ENCODE measurements around the gene RHOBTB3.

Gene RHOBTB3

GRCh38 chr5:95777441-95777840, 46.3 kb downstream of the RHOBTB3 start:
- H3K4me1 ChIP-seq (ENCODE audit: control insufficient read depth in 1 of 2, insufficient read depth in 2 of 2, low read length in 2 of 2): peaks cover 0 to 19% of the 10 kb centered on the region in 2 donors
- H3K27ac ChIP-seq (ENCODE audit: low read length): no peak overlapping the region

GRCh38 chr5:95778713-95779436, 47.7 kb downstream of the RHOBTB3 start:
- H3K27me3 ChIP-seq (ENCODE audit: low read depth, low read length): no peaks in the 10 kb centered on the region
- peak overlapping the region; percentile 27 for H3K27ac ChIP-seq (ENCODE audit: low read length)
- H3K36me3 ChIP-seq (ENCODE audit: control insufficient read depth in 1 of 2, insufficient read depth in 2 of 2, low read length in 2 of 2): no peaks in the 10 kb centered on the region
- no peak overlapping the region for H3K4me3 ChIP-seq (ENCODE audit: low read depth in 1 of 2, low read length in 2 of 2)
- no peaks in the 10 kb centered on the region for H3K9me3 ChIP-seq (ENCODE audit: control insufficient read depth in 1 of 2, low read length in 2 of 2)
- peaks cover 0 to 19% of the 10 kb centered on the region in 2 donors for H3K4me1 ChIP-seq (ENCODE audit: control insufficient read depth in 1 of 2, insufficient read depth in 2 of 2, low read length in 2 of 2)

More at GRCh38 chr5:95777441-95777840, 46.3 kb downstream of the RHOBTB3 start:
- Histone ChIP-seq H3K36me3 (ENCODE audit: control insufficient read depth in 1 of 2, insufficient read depth in 2 of 2, low read length in 2 of 2) (no peaks in the 10 kb centered on the region), H3K27me3 (ENCODE audit: low read depth, low read length) (no peaks in the 10 kb centered on the region), H3K4me3 (ENCODE audit: low read depth in 1 of 2, low read length in 2 of 2) (no peak overlapping the region), H3K9me3 (ENCODE audit: control insufficient read depth in 1 of 2, low read length in 2 of 2) (no peaks in the 10 kb centered on the region)

DNA sequence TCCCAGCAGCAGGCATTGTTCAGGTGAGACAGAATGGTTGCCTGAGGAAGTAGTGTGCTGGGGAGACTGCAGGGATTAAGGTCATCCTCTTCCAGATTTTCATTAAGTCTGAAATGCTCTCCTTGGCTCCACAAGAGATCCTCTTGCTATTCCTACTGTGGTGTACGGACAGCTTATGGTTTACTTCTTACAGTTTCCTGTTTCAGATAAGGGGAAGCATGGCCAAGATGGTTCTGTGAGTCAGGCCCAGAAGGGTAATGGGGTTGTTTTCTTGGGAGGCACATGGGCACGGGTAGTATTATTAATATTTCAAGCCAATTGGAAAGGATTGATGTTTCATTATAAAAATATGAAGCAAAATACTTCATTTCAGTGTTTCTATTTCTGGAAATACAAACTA, 48.5 kb downstream of the RHOBTB3 start:
- Histone ChIP-seq H3K27ac (ENCODE audit: low read length) (peak overlapping the region; percentile 2), H3K27me3 (ENCODE audit: low read depth, low read length) (no peaks in the 10 kb centered on the region), H3K4me1 (ENCODE audit: control insufficient read depth in 1 of 2, insufficient read depth in 2 of 2, low read length in 2 of 2) (peaks cover 0 to 19% of the 10 kb centered on the region in 2 donors), H3K4me3 (ENCODE audit: low read depth in 1 of 2, low read length in 2 of 2) (no peak overlapping the region), H3K36me3 (ENCODE audit: control insufficient read depth in 1 of 2, insufficient read depth in 2 of 2, low read length in 2 of 2) (peaks cover 0 to 6% of the 10 kb centered on the region in 2 donors), H3K9me3 (ENCODE audit: control insufficient read depth in 1 of 2, low read length in 2 of 2) (no peaks in the 10 kb centered on the region)

DNA sequence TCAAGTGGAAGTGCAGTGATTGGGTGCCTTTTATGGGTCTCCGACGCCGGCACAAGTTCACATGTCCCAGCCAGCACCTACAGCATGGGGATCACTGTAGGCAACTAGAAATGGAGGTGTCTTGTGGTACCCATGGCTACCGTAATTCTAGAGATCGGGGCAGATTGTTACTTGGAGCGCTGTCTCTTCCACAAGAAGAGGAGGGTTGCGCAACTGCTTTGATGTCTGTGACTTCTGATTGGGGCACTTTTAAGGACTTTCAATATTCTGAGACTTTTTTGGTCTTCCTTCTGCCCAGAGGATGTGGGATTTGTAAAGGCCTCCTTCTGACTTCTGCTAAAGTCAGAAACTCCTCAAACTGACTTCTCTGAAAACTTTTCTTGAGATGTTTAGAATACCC, 49.5 kb downstream of the RHOBTB3 start:
- H3K36me3 ChIP-seq (ENCODE audit: control insufficient read depth in 1 of 2, insufficient read depth in 2 of 2, low read length in 2 of 2): peaks cover 0 to 10% of the 10 kb centered on the region in 2 donors
- peak overlapping the region; percentile 63 for H3K27ac ChIP-seq (ENCODE audit: low read length)
- no peak overlapping the region for H3K4me3 ChIP-seq (ENCODE audit: low read depth in 1 of 2, low read length in 2 of 2)
- no peaks in the 10 kb centered on the region for H3K27me3 ChIP-seq (ENCODE audit: low read depth, low read length)
- H3K4me1 ChIP-seq (ENCODE audit: control insufficient read depth in 1 of 2, insufficient read depth in 2 of 2, low read length in 2 of 2): peaks cover 0 to 19% of the 10 kb centered on the region in 2 donors
- H3K9me3 ChIP-seq (ENCODE audit: control insufficient read depth in 1 of 2, low read length in 2 of 2): no peaks in the 10 kb centered on the region

DNA sequence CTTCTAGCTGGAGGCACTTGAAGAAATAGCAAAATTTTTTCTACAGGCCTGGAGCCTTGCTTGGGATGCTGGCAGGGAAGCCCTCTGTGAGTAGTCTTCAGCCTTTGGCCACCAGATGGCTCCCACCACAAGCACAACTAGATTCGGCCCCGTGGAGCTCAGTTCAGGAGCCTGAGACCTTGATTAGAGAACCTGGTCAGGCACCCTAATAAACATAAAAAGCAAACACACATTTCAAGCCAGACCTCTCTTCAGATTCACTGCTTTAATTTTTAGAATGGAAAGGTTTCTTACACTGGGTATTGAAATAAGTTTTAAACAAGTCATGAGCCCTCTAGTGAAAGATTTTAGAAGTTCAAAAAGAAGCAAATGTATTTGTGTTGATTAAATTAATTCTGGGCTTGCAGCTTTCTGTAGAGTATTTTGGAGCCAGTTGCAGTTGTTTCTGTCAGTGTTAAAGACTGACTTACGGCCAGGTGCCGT, 50.0 kb downstream of the RHOBTB3 start:
- Histone ChIP-seq H3K36me3 (ENCODE audit: control insufficient read depth in 1 of 2, insufficient read depth in 2 of 2, low read length in 2 of 2) (peaks cover 0 to 10% of the 10 kb centered on the region in 2 donors), H3K4me3 (ENCODE audit: low read depth in 1 of 2, low read length in 2 of 2) (peak overlapping the region in 1 of 2 donors; percentile 13), H3K9me3 (ENCODE audit: control insufficient read depth in 1 of 2, low read length in 2 of 2) (no peaks in the 10 kb centered on the region), H3K27me3 (ENCODE audit: low read depth, low read length) (no peaks in the 10 kb centered on the region), H3K27ac (ENCODE audit: low read length) (peak overlapping the region; percentile 63), H3K4me1 (ENCODE audit: control insufficient read depth in 1 of 2, insufficient read depth in 2 of 2, low read length in 2 of 2) (peaks cover 0 to 19% of the 10 kb centered on the region in 2 donors)

GRCh38 chr5:95782181-95782580, 51.0 kb downstream of the RHOBTB3 start:
- Histone ChIP-seq H3K9me3 (ENCODE audit: control insufficient read depth in 1 of 2, low read length in 2 of 2) (no peaks in the 10 kb centered on the region), H3K27ac (ENCODE audit: low read length) (no peak overlapping the region), H3K4me1 (ENCODE audit: control insufficient read depth in 1 of 2, insufficient read depth in 2 of 2, low read length in 2 of 2) (peaks cover 0 to 19% of the 10 kb centered on the region in 2 donors), H3K4me3 (ENCODE audit: low read depth in 1 of 2, low read length in 2 of 2) (no peak overlapping the region), H3K36me3 (ENCODE audit: control insufficient read depth in 1 of 2, insufficient read depth in 2 of 2, low read length in 2 of 2) (peaks cover 0 to 10% of the 10 kb centered on the region in 2 donors), H3K27me3 (ENCODE audit: low read depth, low read length) (no peaks in the 10 kb centered on the region)

DNA sequence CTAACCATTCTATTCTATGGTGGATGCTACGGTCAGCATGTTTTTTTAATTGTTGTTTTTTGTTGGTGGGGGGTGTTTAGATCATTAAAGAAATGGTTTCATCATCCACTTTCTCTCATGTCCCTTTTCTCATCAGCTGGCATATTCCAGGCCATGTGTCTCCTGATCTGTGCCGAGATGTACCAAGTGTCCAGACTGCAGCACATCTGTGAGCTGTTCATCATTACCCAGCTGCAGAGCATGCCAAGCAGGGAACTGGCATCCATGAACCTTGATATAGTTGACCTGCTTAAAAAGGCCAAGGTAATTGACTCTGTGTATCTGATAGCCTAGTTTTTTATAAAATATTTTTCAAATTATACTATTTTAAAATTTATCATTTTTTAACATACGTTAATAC, 52.5 kb downstream of the RHOBTB3 start:
- Histone ChIP-seq H3K27ac (ENCODE audit: low read length) (no peak overlapping the region), H3K36me3 (ENCODE audit: control insufficient read depth in 1 of 2, insufficient read depth in 2 of 2, low read length in 2 of 2) (peaks cover 11 to 15% of the 10 kb centered on the region in 2 donors), H3K4me1 (ENCODE audit: control insufficient read depth in 1 of 2, insufficient read depth in 2 of 2, low read length in 2 of 2) (peaks cover 0 to 19% of the 10 kb centered on the region in 2 donors), H3K27me3 (ENCODE audit: low read depth, low read length) (no peaks in the 10 kb centered on the region), H3K4me3 (ENCODE audit: low read depth in 1 of 2, low read length in 2 of 2) (no peak overlapping the region), H3K9me3 (ENCODE audit: control insufficient read depth in 1 of 2, low read length in 2 of 2) (no peaks in the 10 kb centered on the region)

DNA sequence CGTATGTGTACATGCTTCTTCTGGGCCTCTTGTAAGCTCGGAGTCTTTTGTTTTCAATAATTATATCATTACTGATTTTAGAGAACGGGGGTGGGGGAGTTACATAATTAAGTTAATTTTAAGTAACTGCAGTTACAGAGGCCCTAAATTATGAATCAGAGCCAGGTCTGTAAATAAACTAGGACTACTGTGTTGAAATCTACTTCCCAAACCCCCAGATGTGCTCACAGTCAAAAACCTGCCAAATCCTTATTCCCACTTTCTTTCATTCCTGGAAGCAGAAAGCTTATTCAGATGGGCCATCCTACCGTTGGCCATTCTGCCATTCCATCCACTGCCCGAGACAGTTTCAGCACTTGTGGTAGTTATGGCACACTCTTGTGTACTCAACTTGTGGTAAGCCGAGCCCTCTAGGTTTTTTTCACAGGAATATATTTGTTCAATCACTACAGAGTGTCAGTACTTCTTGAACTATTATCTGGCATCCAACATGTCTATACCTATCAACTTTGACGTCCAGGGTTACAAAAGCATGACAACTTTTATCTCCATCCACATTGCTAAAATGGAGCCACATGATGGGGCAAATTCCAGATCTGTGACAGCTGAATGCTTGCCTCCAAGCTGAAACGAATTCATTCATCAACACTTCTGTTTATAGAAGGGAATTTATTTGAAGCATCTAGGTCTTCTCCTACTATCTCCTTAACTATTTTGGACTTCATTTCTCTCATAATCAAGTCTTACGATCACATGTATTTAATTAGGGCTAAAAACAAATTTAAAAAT, 53.6 kb downstream of the RHOBTB3 start:
- peaks cover 11 to 17% of the 10 kb centered on the region in 2 donors for H3K36me3 ChIP-seq (ENCODE audit: control insufficient read depth in 1 of 2, insufficient read depth in 2 of 2, low read length in 2 of 2)
- no peak overlapping the region for H3K27ac ChIP-seq (ENCODE audit: low read length)
- H3K4me1 ChIP-seq (ENCODE audit: control insufficient read depth in 1 of 2, insufficient read depth in 2 of 2, low read length in 2 of 2): peaks cover 0 to 10% of the 10 kb centered on the region in 2 donors
- H3K9me3 ChIP-seq (ENCODE audit: control insufficient read depth in 1 of 2, low read length in 2 of 2): no peaks in the 10 kb centered on the region
- H3K27me3 ChIP-seq (ENCODE audit: low read depth, low read length): no peaks in the 10 kb centered on the region
- H3K4me3 ChIP-seq (ENCODE audit: low read depth in 1 of 2, low read length in 2 of 2): no peak overlapping the region

DNA sequence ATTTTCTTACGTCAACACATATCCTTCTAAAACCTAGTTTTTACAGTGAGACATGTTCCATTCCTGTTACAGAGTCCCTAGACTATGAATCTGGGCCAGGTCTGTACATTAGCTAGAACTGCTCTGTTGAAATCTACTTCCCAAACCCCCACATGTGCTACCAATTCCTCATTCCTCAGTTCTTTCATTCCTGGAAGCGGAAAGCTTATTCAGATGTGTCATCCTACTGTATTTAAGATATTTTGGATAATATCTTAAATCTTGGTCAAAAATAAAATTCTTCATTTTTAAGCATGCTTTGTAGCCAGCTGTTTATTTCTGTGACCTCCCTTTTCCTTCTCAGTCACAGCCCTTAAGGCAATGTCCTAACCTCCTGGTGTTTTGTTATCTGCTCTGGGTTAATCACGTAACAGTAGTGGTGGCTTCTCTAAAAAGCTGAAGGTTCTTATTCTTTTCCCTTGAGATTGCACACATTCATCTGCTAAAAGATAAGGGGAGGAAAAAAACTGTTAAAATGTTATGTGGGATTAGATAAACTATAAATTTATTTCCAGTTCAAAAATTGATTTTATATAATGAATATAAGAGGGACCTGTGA, 55.8 kb downstream of the RHOBTB3 start:
- no peaks in the 10 kb centered on the region for H3K27me3 ChIP-seq (ENCODE audit: low read depth, low read length)
- H3K36me3 ChIP-seq (ENCODE audit: control insufficient read depth in 1 of 2, insufficient read depth in 2 of 2, low read length in 2 of 2): peaks cover 15 to 23% of the 10 kb centered on the region in 2 donors
- no peaks in the 10 kb centered on the region for H3K9me3 ChIP-seq (ENCODE audit: control insufficient read depth in 1 of 2, low read length in 2 of 2)
- H3K4me3 ChIP-seq (ENCODE audit: low read depth in 1 of 2, low read length in 2 of 2): no peak overlapping the region
- no peaks in the 10 kb centered on the region for H3K4me1 ChIP-seq (ENCODE audit: control insufficient read depth in 1 of 2, insufficient read depth in 2 of 2, low read length in 2 of 2)
- H3K27ac ChIP-seq (ENCODE audit: low read length): no peak overlapping the region

- Histone ChIP-seq H3K27me3 (ENCODE audit: low read depth, low read length) (no peaks in the 10 kb centered on the region), H3K27ac (ENCODE audit: low read length) (no peak overlapping the region), H3K9me3 (ENCODE audit: control insufficient read depth in 1 of 2, low read length in 2 of 2) (no peaks in the 10 kb centered on the region), H3K4me1 (ENCODE audit: control insufficient read depth in 1 of 2, insufficient read depth in 2 of 2, low read length in 2 of 2) (no peaks in the 10 kb centered on the region), H3K36me3 (ENCODE audit: control insufficient read depth in 1 of 2, insufficient read depth in 2 of 2, low read length in 2 of 2) (peaks cover 15 to 23% of the 10 kb centered on the region in 2 donors), H3K4me3 (ENCODE audit: low read depth in 1 of 2, low read length in 2 of 2) (no peak overlapping the region)
These were observed 57.4 kb downstream of the RHOBTB3 start for GRCh38 chr5:95788493-95788892.

GRCh38 chr5:95791751-95792150, 60.6 kb downstream of the RHOBTB3 start:
- Histone ChIP-seq H3K4me3 (ENCODE audit: low read depth in 1 of 2, low read length in 2 of 2) (no peak overlapping the region), H3K27me3 (ENCODE audit: low read depth, low read length) (no peaks in the 10 kb centered on the region), H3K36me3 (ENCODE audit: control insufficient read depth in 1 of 2, insufficient read depth in 2 of 2, low read length in 2 of 2) (peaks cover 13 to 15% of the 10 kb centered on the region in 2 donors), H3K9me3 (ENCODE audit: control insufficient read depth in 1 of 2, low read length in 2 of 2) (no peaks in the 10 kb centered on the region), H3K4me1 (ENCODE audit: control insufficient read depth in 1 of 2, insufficient read depth in 2 of 2, low read length in 2 of 2) (no peaks in the 10 kb centered on the region), H3K27ac (ENCODE audit: low read length) (no peak overlapping the region)
